SK-N-MC (cell line): Measurements from ENCODE around the gene UBXN11.

Source experiments
- DNase-seq: peaks from one replicate; pipeline ENCODE4 v3.0.0-alpha.2; 2011; ENCODE audit warnings: low read depth, low spot score
- H3K27ac ChIP-seq: fragments of 200-600 bp; sonication (generic); 2 replicates; pipeline ENCODE4 v1.5.1; 2016; ENCODE audit warnings: mixed run types
- H3K36me3 ChIP-seq: fragments of 200-600 bp; sonication (generic); 2 replicates; pipeline ENCODE4 v1.6.1; 2017; ENCODE audit warnings: antibody characterized with exemption, low read length, mixed read lengths; ENCODE audit not compliant: insufficient read depth
- H3K4me3 ChIP-seq: fragments of 200-600 bp; sonication (generic); 2 replicates; pipeline ENCODE4 v1.5.1; 2016
- H3K9ac ChIP-seq: fragments of 200-600 bp; sonication (generic); 2 replicates; pipeline ENCODE4 v1.8.0; 2017; ENCODE audit warnings: mixed run types, mixed read lengths; ENCODE audit not compliant: insufficient read length
- H3K9me3 ChIP-seq: fragments of 200-600 bp; sonication (generic); 2 replicates; pipeline ENCODE4 v1.6.1; 2017; ENCODE audit warnings: low read depth, mild to moderate bottlenecking, antibody characterized with exemption, low read length, moderate library complexity, mixed read lengths
- EZH2 ChIP-seq: fragments of 200-600 bp; sonication (generic); IDR thresholded peaks from one replicate; pipeline ENCODE4 v1.6.1; 2017; ENCODE audit warnings: antibody characterized with exemption
- FOXP2 ChIP-seq: optimal IDR thresholded peaks from 2 replicates; pipeline ENCODE3; 2011; ENCODE audit warnings: mild to moderate bottlenecking, moderate library complexity; ENCODE audit not compliant: insufficient read depth; ENCODE audit errors: extremely low read length, control extremely low read depth
- POLR2AphosphoS5 ChIP-seq: IDR thresholded peaks from 2 replicates; pipeline ENCODE4 v1.6.1; 2012; ENCODE audit warnings: mild to moderate bottlenecking, low read depth, low read length, borderline replicate concordance

The UBXN11 gene

GRCh38 chr1:26350701-26351589 lies 44.5 kb upstream of the UBXN11 start:
- Histone ChIP-seq H3K9me3 (no peaks in the 10 kb centered on the region), H3K9ac (no peak overlapping the region), H3K27ac (no peak overlapping the region), H3K36me3 (no peaks in the 10 kb centered on the region), H3K4me3 (no peak overlapping the region)
- TF ChIP-seq EZH2: no peak
- no peak for TF ChIP-seq FOXP2
- no peak for TF ChIP-seq POLR2AphosphoS5
- no peak for DNase-seq

- TF ChIP-seq FOXP2: no peak
- TF ChIP-seq POLR2AphosphoS5: no peak
- TF ChIP-seq EZH2: no peak
- no peak for DNase-seq
- H3K36me3 ChIP-seq: no peaks in the 10 kb centered on the region
- H3K27ac ChIP-seq: no peak overlapping the region
- H3K9me3 ChIP-seq: no peaks in the 10 kb centered on the region
- H3K4me3 ChIP-seq: no peak overlapping the region
- H3K9ac ChIP-seq: no peak overlapping the region
These were observed 43.9 kb upstream of the UBXN11 start for GRCh38 chr1:26350343-26350700.

GRCh38 chr1:26349877-26350244 lies 43.4 kb upstream of the UBXN11 start:
- Histone ChIP-seq H3K9ac (no peak overlapping the region), H3K36me3 (no peaks in the 10 kb centered on the region), H3K4me3 (no peak overlapping the region), H3K9me3 (no peaks in the 10 kb centered on the region), H3K27ac (no peak overlapping the region)
- DNase-seq: no peak
- TF ChIP-seq POLR2AphosphoS5: no peak
- no peak for TF ChIP-seq FOXP2
- TF ChIP-seq EZH2: no peak

- no peak overlapping the region for H3K27ac ChIP-seq
- H3K9me3 ChIP-seq: no peaks in the 10 kb centered on the region
- no peak for DNase-seq
- no peak for TF ChIP-seq POLR2AphosphoS5
- TF ChIP-seq EZH2: no peak
- no peak for TF ChIP-seq FOXP2
- no peaks in the 10 kb centered on the region for H3K36me3 ChIP-seq
- no peak overlapping the region for H3K4me3 ChIP-seq
- H3K9ac ChIP-seq: no peak overlapping the region
These were observed 42.9 kb upstream of the UBXN11 start for GRCh38 chr1:26349188-26349876.

GRCh38 chr1:26346274-26347033 lies 40.0 kb upstream of the UBXN11 start:
- Histone ChIP-seq H3K36me3 (no peaks in the 10 kb centered on the region), H3K9ac (no peak overlapping the region), H3K27ac (no peak overlapping the region), H3K9me3 (no peaks in the 10 kb centered on the region), H3K4me3 (no peak overlapping the region)
- TF ChIP-seq EZH2 (no peak), POLR2AphosphoS5 (no peak), FOXP2 (no peak)
- DNase-seq: no peak

GRCh38 chr1:26345718-26346117 lies 39.3 kb upstream of the UBXN11 start:
- Histone ChIP-seq H3K4me3 (no peak overlapping the region), H3K9me3 (no peaks in the 10 kb centered on the region), H3K27ac (no peak overlapping the region), H3K9ac (no peak overlapping the region), H3K36me3 (no peaks in the 10 kb centered on the region)
- DNase-seq: no peak
- no peak for TF ChIP-seq FOXP2
- TF ChIP-seq EZH2: no peak

GRCh38 chr1:26344147-26344920 lies 37.9 kb upstream of the UBXN11 start:
- Histone ChIP-seq H3K9ac (no peak overlapping the region), H3K4me3 (no peak overlapping the region), H3K36me3 (no peaks in the 10 kb centered on the region), H3K9me3 (no peaks in the 10 kb centered on the region), H3K27ac (no peak overlapping the region)
- DNase-seq: no peak
- TF ChIP-seq POLR2AphosphoS5 (no peak), FOXP2 (no peak), EZH2 (no peak)

GRCh38 chr1:26340047-26340481 lies 33.6 kb upstream of the UBXN11 start:
- no peak overlapping the region for H3K4me3 ChIP-seq

More at GRCh38 chr1:26340047-26340481, 33.6 kb upstream of the UBXN11 start:
- TF ChIP-seq EZH2: no peak
- TF ChIP-seq FOXP2: no peak
- TF ChIP-seq POLR2AphosphoS5: no peak
- Histone ChIP-seq H3K36me3 (no peaks in the 10 kb centered on the region), H3K27ac (no peak overlapping the region), H3K9ac (no peak overlapping the region), H3K9me3 (no peaks in the 10 kb centered on the region)
- no peak for DNase-seq
